H1 (cell line): Measurements from ENCODE around the gene SPTSSA.

Experiments
- CTCF ChIP-seq, 3 experiments: IDR thresholded peaks; 1 replicate in 2 of 3; 2 replicates in 1 of 3; pipeline versions ENCODE4 v1.5.1 to v1.6.1; 2011; ENCODE audit warnings: low read length in 3 of 3, mild to moderate bottlenecking in 3 of 3, inconsistent platforms in 2 of 3, low read depth in 1 of 3, moderate library complexity in 1 of 3; ENCODE audit not compliant: insufficient read depth in 1 of 3; ENCODE audit errors: control extremely low read depth in 1 of 3
- EGR1 ChIP-seq: IDR thresholded peaks from 2 replicates; pipeline ENCODE4 v1.6.1; 2011; ENCODE audit warnings: low read depth, low read length, borderline replicate concordance
- MAFK ChIP-seq: IDR thresholded peaks from 2 replicates; pipeline ENCODE4 v1.6.1; 2012; ENCODE audit warnings: low read depth, mild to moderate bottlenecking, improper control_type of control experiment, low read length
- NRF1 ChIP-seq: IDR thresholded peaks from 2 replicates; pipeline ENCODE4 v1.6.1; 2011; ENCODE audit warnings: mild to moderate bottlenecking, low read depth, low read length, improper control_type of control experiment
- TAF1 ChIP-seq: IDR thresholded peaks from 2 replicates; pipeline ENCODE4 v1.6.1; 2011; ENCODE audit warnings: mild to moderate bottlenecking, low read depth, low read length

- TF ChIP-seq CTCF (IDR thresholded peaks at IDR 0.05; ENCODE audit: control extremely low read depth in 1 of 3, insufficient read depth in 1 of 3, low read depth in 1 of 3, low read length in 3 of 3) (no peak), MAFK (no peak), EGR1 (no peak), TAF1 (no peak), NRF1 (no peak)
Measured at GRCh38 chr14:34460295-34460694, 1.7 kb downstream of the SPTSSA start.
